Hepatocyte (in vitro differentiated cells): ENCODE measurements around the gene VPS13D. TPM values are rescaled to one million over a fixed set of nuclear protein-coding genes. Genes with fewer than 3 reads are reported as not detected.

Source experiments
- DNase-seq: peaks from one replicate; pipeline ENCODE4 v3.0.0-alpha.2; 2016; ENCODE audit warnings: low spot score
- H2AFZ ChIP-seq: fragments of 200-600 bp; sonication (generic); 2 replicates; pipeline ENCODE4 v1.6.0; 2016; ENCODE audit warnings: antibody characterized with exemption, mild to moderate bottlenecking
- H3K27ac ChIP-seq: fragments of 200-600 bp; sonication (generic); 2 replicates; pipeline ENCODE4 v1.5.1; 2016; ENCODE audit warnings: mild to moderate bottlenecking
- H3K27me3 ChIP-seq: fragments of 200-600 bp; sonication (generic); 2 replicates; pipeline ENCODE4 v1.6.1; 2016
- H3K36me3 ChIP-seq: fragments of 200-600 bp; sonication (generic); replicated peaks from 2 replicates; pipeline ENCODE4 v1.5.1; 2016; ENCODE audit warnings: low read depth; ENCODE audit not compliant: insufficient read depth
- H3K4me1 ChIP-seq: fragments of 200-600 bp; sonication (generic); 2 replicates; pipeline ENCODE4 v1.5.1; 2016; ENCODE audit warnings: mild to moderate bottlenecking, moderate library complexity; ENCODE audit not compliant: insufficient read depth
- H3K4me2 ChIP-seq: fragments of 200-600 bp; sonication (generic); 2 replicates; pipeline ENCODE4 v1.6.0; 2016
- H3K4me3 ChIP-seq: fragments of 200-600 bp; sonication (generic); 2 replicates; pipeline ENCODE4 v1.5.1; 2016; ENCODE audit warnings: mild to moderate bottlenecking
- H3K79me2 ChIP-seq: fragments of 200-600 bp; sonication (generic); 2 replicates; pipeline ENCODE4 v1.6.0; 2017; ENCODE audit warnings: mild to moderate bottlenecking
- H3K9me2 ChIP-seq: fragments of 200-600 bp; sonication (generic); replicated peaks from 2 replicates; pipeline ENCODE4 v1.6.0; 2017; ENCODE audit warnings: mild to moderate bottlenecking; ENCODE audit not compliant: insufficient read depth
- H3K9me3 ChIP-seq: fragments of 200-600 bp; sonication (generic); 2 replicates; pipeline ENCODE4 v1.5.1; 2016; ENCODE audit warnings: low read depth, mild to moderate bottlenecking
- H4K20me1 ChIP-seq: fragments of 200-600 bp; sonication (generic); 2 replicates; pipeline ENCODE4 v1.6.0; 2016; ENCODE audit warnings: mild to moderate bottlenecking; ENCODE audit not compliant: insufficient read depth, poor library complexity, severe bottlenecking
- CTCF ChIP-seq: fragments of 200-600 bp; sonication (generic); IDR thresholded peaks from 2 replicates; pipeline ENCODE4 v1.5.1; 2016; ENCODE audit warnings: antibody characterized with exemption, mild to moderate bottlenecking; ENCODE audit not compliant: poor library complexity
- EZH2 ChIP-seq: fragments of 200-600 bp; sonication (generic); IDR thresholded peaks from 2 replicates; pipeline ENCODE4 v1.6.1; 2016; ENCODE audit warnings: antibody characterized with exemption, mild to moderate bottlenecking, borderline replicate concordance
- EZH2phosphoT487 ChIP-seq: fragments of 200-600 bp; sonication (generic); IDR thresholded peaks from one replicate; pipeline ENCODE4 v1.6.1; 2018; ENCODE audit warnings: antibody characterized with exemption, mild to moderate bottlenecking, low read depth, moderate library complexity; ENCODE audit not compliant: unreplicated experiment, severe bottlenecking
- WGBS: methylation state at CpG from one replicate; pipeline ENCODE4 v1.1.6; 2016; ENCODE audit warnings: low lambda C conversion rate; ENCODE audit errors: missing lambda C conversion rate; 5-methylcytosine and 5-hydroxymethylcytosine counted together
- polyA plus RNA-seq: library from polyadenylated mRNA; unstranded; fragments of >200 nt; fragmentation: Nextera tagmentation; extraction: Ambion mirVana; gene quantifications from 2 replicates; pipeline ENCODE4 v1.2.1, GENCODE V29; 2016
- total RNA-seq: library from RNA; depleted of rRNA; stranded (reverse); fragments of >200 nt; gene quantifications from 2 replicates; pipeline ENCODE4 v1.2.3, GENCODE V29; 2014

Gene VPS13D
- total and polyA plus RNA-seq, 2 experiments from 2014 or later, result 7.3 to 32.2 TPM

GRCh38 chr1:12414444-12415018, 184.7 kb downstream of the VPS13D start:
- no peak overlapping the region for H3K4me3 ChIP-seq
- no peaks in the 10 kb centered on the region for H4K20me1 ChIP-seq
- H3K9me2 ChIP-seq, result no peaks in the 10 kb centered on the region
- H3K27ac ChIP-seq, result no peak overlapping the region
- no peaks in the 10 kb centered on the region for H3K27me3 ChIP-seq
- WGBS, result 100% methylated on average over 2 of the region's 2 CpGs
- H3K79me2 ChIP-seq, result no peaks in the 10 kb centered on the region
- DNase-seq, result no peak
- peaks cover 1% of the 10 kb centered on the region for H3K4me1 ChIP-seq
- H3K9me3 ChIP-seq, result no peaks in the 10 kb centered on the region
- H2AFZ ChIP-seq, result no peak overlapping the region
- TF ChIP-seq EZH2 (no peak), EZH2phosphoT487 (no peak), CTCF (no peak)
- H3K4me2 ChIP-seq, result no peak overlapping the region
- H3K36me3 ChIP-seq, result no peaks in the 10 kb centered on the region

GRCh38 chr1:12415038-12415466, 185.2 kb downstream of the VPS13D start:
- Histone ChIP-seq H3K4me3 (no peak overlapping the region), H3K36me3 (no peaks in the 10 kb centered on the region), H3K9me3 (no peaks in the 10 kb centered on the region), H3K27me3 (no peaks in the 10 kb centered on the region), H3K4me1 (no peaks in the 10 kb centered on the region), H3K9me2 (no peaks in the 10 kb centered on the region), H4K20me1 (no peaks in the 10 kb centered on the region), H3K4me2 (no peak overlapping the region), H3K27ac (no peak overlapping the region), H3K79me2 (no peaks in the 10 kb centered on the region), H2AFZ (no peak overlapping the region)
- DNase-seq, result no peak
- 75% methylated on average over 5 of the region's 5 CpGs for WGBS
- no peak for TF ChIP-seq CTCF
- TF ChIP-seq EZH2phosphoT487, result no peak
- no peak for TF ChIP-seq EZH2

- Histone ChIP-seq H3K9me2 (no peaks in the 10 kb centered on the region), H4K20me1 (no peaks in the 10 kb centered on the region), H2AFZ (no peak overlapping the region), H3K4me1 (no peaks in the 10 kb centered on the region), H3K4me2 (no peak overlapping the region), H3K9me3 (no peaks in the 10 kb centered on the region), H3K27me3 (no peaks in the 10 kb centered on the region), H3K27ac (no peak overlapping the region), H3K79me2 (no peaks in the 10 kb centered on the region), H3K36me3 (no peaks in the 10 kb centered on the region), H3K4me3 (no peak overlapping the region)
- no peak for DNase-seq
- TF ChIP-seq EZH2 (no peak), CTCF (no peak), EZH2phosphoT487 (no peak)
- 91% methylated on average over 1 of the region's 1 CpG for WGBS
Observed at GRCh38 chr1:12416101-12416500, 186.3 kb downstream of the VPS13D start.

- no peaks in the 10 kb centered on the region for H3K27me3 ChIP-seq
- no peak overlapping the region for H3K27ac ChIP-seq
- DNase-seq, result no peak
- WGBS, result 99% methylated on average over 6 of the region's 6 CpGs
- H3K4me3 ChIP-seq, result no peak overlapping the region
- H4K20me1 ChIP-seq, result no peaks in the 10 kb centered on the region
- no peak overlapping the region for H3K4me2 ChIP-seq
- H3K79me2 ChIP-seq, result no peaks in the 10 kb centered on the region
- H3K9me2 ChIP-seq, result no peaks in the 10 kb centered on the region
- no peaks in the 10 kb centered on the region for H3K9me3 ChIP-seq
- H2AFZ ChIP-seq, result no peak overlapping the region
- TF ChIP-seq EZH2phosphoT487 (no peak), EZH2 (no peak), CTCF (no peak)
- H3K4me1 ChIP-seq, result no peaks in the 10 kb centered on the region
- H3K36me3 ChIP-seq, result no peaks in the 10 kb centered on the region
Observed at GRCh38 chr1:12416744-12417143, 186.9 kb downstream of the VPS13D start.
